ENCODE results near the gene SPATA6L. TPM values are rescaled to one million over a fixed set of nuclear protein-coding genes. Genes with fewer than 3 reads are reported as not detected.

SPATA6L gene
- total and polyA plus RNA-seq, 2 experiments from 2014 or later: 1.7 to 1.9 TPM

DNA sequence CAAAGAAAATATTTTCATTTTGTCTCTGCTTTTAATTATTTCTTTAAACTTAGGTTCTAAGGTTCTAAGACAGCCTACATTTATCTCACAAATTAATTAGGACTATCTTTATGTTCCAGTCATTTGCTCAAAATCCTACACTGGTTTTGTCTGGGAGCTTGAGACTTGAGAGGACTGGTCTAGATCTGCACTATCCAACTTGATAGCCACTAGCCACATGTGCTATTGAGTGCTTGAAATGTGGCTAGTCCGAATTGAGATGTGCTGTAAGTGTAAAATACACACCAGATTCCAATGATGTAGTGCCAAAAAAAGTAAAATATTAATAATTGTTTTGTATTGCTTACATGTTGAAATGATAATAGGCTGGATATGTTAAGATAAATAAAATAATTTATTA, 20.3 kb upstream of the SPATA6L start:
- H2AFZ ChIP-seq: no peak overlapping the region
- H3K9me2 ChIP-seq (ENCODE audit: insufficient read depth): no peaks in the 10 kb centered on the region
- Mint-ChIP-seq H3K4me1 (peaks cover 2% of the 10 kb centered on the region; the same call in 2 of the 3 replicates), H3K9me3 (no peaks in the 10 kb centered on the region), H3K4me3 (no peak overlapping the region), H3K36me3 (ENCODE audit: low read depth) (peaks cover 24% of the 10 kb centered on the region; the same call in 2 of the 3 replicates), H3K27ac (no peak overlapping the region), H3K27me3 (ENCODE audit: insufficient read depth, low read depth, poor library complexity) (peaks cover 2% of the 10 kb centered on the region)
- DNase-seq (ENCODE audit: low spot score) (no peak), ATAC-seq (no peak)
- H3K27me3 ChIP-seq (ENCODE audit: insufficient read depth): no peaks in the 10 kb centered on the region
- peaks cover 4% of the 10 kb centered on the region; the same call in 1 of the 2 replicates for H3K4me1 ChIP-seq (ENCODE audit: insufficient read depth)
- no peak overlapping the region for H3K27ac ChIP-seq (ENCODE audit: low read depth)
- H3F3A ChIP-seq (replicated peaks; ENCODE audit: low read depth): no peaks in the 10 kb centered on the region
- H3K36me3 ChIP-seq (ENCODE audit: insufficient read depth): peaks cover 4% of the 10 kb centered on the region; the same call in 1 of the 2 replicates
- H3K4me3 ChIP-seq: no peak overlapping the region
- TF ChIP-seq ETS1 (IDR thresholded peaks at IDR 0.05) (no peak), EZH2phosphoT487 (IDR thresholded peaks at IDR 0.05; ENCODE audit: unreplicated experiment) (no peak), ZNF462 (CRISPR knock-in tag; IDR thresholded peaks at IDR 0.05) (no peak), NANOG (IDR thresholded peaks at IDR 0.05; ENCODE audit: borderline replicate concordance) (no peak), ZNF331 (CRISPR knock-in tag; IDR thresholded peaks at IDR 0.05; ENCODE audit: low read depth) (no peak), STAT1 (IDR thresholded peaks at IDR 0.05; ENCODE audit: unreplicated experiment) (no peak), POLR2AphosphoS5 (IDR thresholded peaks at IDR 0.05; ENCODE audit: low read depth) (no peak), CTCF (conservative IDR thresholded peaks at IDR 0.05; ENCODE audit: low read depth in 2 of 2) (no peak), ZNF114 (CRISPR knock-in tag; IDR thresholded peaks at IDR 0.05) (no peak), CREB1 (CRISPR knock-in tag; IDR thresholded peaks at IDR 0.05; ENCODE audit: low read depth) (no peak), EZH2 (IDR thresholded peaks at IDR 0.05; ENCODE audit: low read depth, unreplicated experiment) (no peak), JUNB (IDR thresholded peaks at IDR 0.05; ENCODE audit: unreplicated experiment) (no peak)
- TF ChIP-seq, protein P1, sequence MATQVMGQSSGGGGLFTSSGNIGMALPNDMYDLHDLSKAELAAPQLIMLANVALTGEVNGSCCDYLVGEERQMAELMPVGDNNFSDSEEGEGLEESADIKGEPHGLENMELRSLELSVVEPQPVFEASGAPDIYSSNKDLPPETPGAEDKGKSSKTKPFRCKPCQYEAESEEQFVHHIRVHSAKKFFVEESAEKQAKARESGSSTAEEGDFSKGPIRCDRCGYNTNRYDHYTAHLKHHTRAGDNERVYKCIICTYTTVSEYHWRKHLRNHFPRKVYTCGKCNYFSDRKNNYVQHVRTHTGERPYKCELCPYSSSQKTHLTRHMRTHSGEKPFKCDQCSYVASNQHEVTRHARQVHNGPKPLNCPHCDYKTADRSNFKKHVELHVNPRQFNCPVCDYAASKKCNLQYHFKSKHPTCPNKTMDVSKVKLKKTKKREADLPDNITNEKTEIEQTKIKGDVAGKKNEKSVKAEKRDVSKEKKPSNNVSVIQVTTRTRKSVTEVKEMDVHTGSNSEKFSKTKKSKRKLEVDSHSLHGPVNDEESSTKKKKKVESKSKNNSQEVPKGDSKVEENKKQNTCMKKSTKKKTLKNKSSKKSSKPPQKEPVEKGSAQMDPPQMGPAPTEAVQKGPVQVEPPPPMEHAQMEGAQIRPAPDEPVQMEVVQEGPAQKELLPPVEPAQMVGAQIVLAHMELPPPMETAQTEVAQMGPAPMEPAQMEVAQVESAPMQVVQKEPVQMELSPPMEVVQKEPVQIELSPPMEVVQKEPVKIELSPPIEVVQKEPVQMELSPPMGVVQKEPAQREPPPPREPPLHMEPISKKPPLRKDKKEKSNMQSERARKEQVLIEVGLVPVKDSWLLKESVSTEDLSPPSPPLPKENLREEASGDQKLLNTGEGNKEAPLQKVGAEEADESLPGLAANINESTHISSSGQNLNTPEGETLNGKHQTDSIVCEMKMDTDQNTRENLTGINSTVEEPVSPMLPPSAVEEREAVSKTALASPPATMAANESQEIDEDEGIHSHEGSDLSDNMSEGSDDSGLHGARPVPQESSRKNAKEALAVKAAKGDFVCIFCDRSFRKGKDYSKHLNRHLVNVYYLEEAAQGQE (IDR thresholded peaks at IDR 0.05; ENCODE audit: unreplicated experiment): no peak
- no peak overlapping the region for H3K4me2 ChIP-seq
- H4K20me1 ChIP-seq (replicated peaks; ENCODE audit: insufficient read depth): peaks cover 5% of the 10 kb centered on the region
- peaks cover 41% of the 10 kb centered on the region for H3K79me2 ChIP-seq (replicated peaks; ENCODE audit: insufficient read depth)
